Cardiac ventricle fibroblast (primary cell): ENCODE results near the gene UNCX. TPM values are rescaled to one million over a fixed set of nuclear protein-coding genes. Genes with fewer than 3 reads are reported as not detected.

Source experiments
- total RNA-seq: library from RNA; depleted of rRNA; stranded (reverse); fragments of >200 nt; gene quantifications from 2 replicates; pipeline ENCODE4 v1.2.3, GENCODE V29; 2015

Gene UNCX
- total RNA-seq, result not detected in 2 replicates

DNA sequence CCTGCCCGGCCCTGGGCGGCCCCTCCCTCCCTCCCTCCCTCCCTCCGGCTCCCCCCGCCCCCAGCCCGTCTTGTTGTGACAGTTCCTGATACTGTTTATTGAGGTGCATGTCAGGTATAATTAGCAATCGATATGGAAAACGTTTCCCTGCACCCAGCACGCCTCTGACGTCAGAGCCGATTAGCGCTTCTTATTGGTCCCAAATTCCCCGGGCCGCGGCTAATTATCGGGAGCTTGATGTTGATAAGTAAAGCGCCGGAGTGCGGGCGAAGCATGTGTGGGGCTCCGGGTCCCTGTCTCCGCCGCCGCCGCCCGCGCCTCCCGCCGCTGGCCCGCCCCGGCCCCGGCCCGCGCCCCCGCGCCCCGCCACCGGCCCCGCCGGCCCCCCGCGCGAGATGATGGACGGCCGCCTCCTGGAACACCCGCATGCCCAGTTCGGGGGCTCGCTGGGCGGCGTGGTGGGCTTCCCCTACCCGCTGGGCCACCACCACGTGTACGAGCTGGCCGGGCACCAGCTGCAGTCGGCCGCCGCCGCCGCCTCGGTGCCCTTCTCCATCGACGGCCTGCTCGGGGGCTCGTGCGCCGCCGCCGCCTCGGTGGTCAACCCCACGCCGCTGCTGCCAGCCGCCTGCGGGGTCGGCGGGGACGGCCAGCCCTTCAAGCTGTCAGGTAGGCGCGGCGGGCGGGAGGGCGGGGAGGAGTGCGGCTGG lies at the start of gene UNCX:
Gene UNCX (plus strand): TSS at position 250 of the 710 bp plus-strand sequence. CDS start 146 bp downstream, at position 396.

Other genes starting within 250 kb of the UNCX start
- gene CYP2W1, start 249.7 kb upstream of the UNCX start, total RNA-seq, result not detected in 2 replicates
- 9.2 and 13.6 TPM in 2 replicates for gene GPR146, start 188.3 kb upstream of the UNCX start, total RNA-seq
- gene GPER1, start 144.8 kb upstream of the UNCX start, total RNA-seq, result 5.6 and 7.6 TPM in 2 replicates
- 15.7 and 19.5 TPM in 2 replicates for gene ZFAND2A, start 72.7 kb upstream of the UNCX start, total RNA-seq
- 18.1 and 19.1 TPM in 2 replicates for gene MICALL2, start 226.6 kb downstream of the UNCX start, total RNA-seq